ENCODE measurements around the gene TBC1D10A. TPM values are rescaled to one million over a fixed set of nuclear protein-coding genes. Genes with fewer than 3 reads are reported as not detected.

TBC1D10A gene
- total and polyA plus RNA-seq, 9 donors: 6.1 to 39.3 (median 28.1) TPM

DNA sequence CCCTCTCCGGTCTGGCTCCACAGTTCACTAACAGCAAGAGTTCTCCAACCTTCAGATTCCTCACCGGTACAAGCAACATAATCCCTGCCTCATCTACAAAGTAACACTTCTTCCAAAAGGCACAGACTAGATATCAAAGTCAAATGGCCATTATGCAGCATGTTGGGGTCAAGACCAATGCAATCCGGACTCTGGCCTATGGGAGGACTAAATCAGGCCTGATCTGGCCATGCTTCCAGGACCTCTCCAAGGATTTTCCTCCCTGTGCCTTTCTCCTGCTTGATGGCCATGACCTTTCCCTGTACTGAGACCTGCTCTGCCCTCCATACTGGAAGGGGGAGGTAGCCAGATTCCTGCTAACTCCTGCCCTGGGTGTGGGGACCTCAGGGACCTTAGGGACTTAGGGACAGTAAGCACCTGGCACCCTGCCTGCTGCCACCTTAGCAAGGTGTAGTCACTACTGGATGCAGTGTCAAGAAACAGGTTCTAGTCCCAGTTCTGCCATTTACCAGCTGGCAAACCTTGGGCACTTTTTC lies 6.7 kb downstream of the TBC1D10A start:
- WGBS, 3 donors: 83 to 86% (median 86%) methylated on average over 3 of the region's 3 CpGs
- H3K27me3 ChIP-seq: no peaks in the 10 kb centered on the region
- peaks cover 50% of the 10 kb centered on the region for H3K4me1 ChIP-seq (ENCODE audit: insufficient read depth)
- no peak for DNase-seq
- no peaks in the 10 kb centered on the region for H3K36me3 ChIP-seq
- peak overlapping the region in 1 of 2 donors; percentile 36 for H3K27ac ChIP-seq
- H3K4me3 ChIP-seq: no peak overlapping the region
- no peak for TF ChIP-seq EP300 (IDR thresholded peaks at IDR 0.05)
- TF ChIP-seq, protein P1, sequence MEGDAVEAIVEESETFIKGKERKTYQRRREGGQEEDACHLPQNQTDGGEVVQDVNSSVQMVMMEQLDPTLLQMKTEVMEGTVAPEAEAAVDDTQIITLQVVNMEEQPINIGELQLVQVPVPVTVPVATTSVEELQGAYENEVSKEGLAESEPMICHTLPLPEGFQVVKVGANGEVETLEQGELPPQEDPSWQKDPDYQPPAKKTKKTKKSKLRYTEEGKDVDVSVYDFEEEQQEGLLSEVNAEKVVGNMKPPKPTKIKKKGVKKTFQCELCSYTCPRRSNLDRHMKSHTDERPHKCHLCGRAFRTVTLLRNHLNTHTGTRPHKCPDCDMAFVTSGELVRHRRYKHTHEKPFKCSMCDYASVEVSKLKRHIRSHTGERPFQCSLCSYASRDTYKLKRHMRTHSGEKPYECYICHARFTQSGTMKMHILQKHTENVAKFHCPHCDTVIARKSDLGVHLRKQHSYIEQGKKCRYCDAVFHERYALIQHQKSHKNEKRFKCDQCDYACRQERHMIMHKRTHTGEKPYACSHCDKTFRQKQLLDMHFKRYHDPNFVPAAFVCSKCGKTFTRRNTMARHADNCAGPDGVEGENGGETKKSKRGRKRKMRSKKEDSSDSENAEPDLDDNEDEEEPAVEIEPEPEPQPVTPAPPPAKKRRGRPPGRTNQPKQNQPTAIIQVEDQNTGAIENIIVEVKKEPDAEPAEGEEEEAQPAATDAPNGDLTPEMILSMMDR (IDR thresholded peaks at IDR 0.05): no peak
- intact Hi-C loops (cut with DNase I): no loop called here
- no peaks in the 10 kb centered on the region for H3K9me3 ChIP-seq

DNA sequence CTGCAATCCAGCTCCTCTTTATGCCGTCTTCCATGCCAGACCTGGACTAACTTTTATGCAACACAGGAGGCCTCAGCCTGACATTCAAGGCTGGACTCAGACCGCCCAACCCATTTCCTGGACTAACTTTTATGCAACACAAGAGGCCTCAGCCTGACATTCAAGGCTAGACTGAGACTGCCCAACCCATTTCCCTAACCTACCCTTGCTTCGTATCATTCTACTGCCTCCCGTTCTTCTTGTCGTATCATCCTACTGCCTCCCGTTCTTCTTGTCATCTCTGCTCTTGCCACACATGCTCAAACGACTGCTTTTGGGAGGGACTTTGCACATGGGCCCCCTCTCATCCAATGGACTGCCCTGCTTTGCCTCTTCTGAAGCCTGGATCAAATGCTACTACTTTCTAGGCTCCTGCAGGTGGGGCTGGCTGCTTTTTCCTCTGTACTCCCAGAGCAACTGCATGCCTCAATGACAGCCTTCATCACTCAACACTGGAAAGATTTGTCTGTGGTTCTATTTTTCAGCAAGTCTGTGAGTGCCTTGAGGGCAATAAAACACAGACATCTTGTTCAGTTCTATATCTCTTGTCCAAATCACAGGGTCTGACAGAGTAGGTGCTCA lies 7.8 kb downstream of the TBC1D10A start:
- TF ChIP-seq, protein P1 (IDR thresholded peaks at IDR 0.05): no peak
- TF ChIP-seq POLR2A (IDR thresholded peaks at IDR 0.05) (no peak), EP300 (IDR thresholded peaks at IDR 0.05) (no peak)

DNA sequence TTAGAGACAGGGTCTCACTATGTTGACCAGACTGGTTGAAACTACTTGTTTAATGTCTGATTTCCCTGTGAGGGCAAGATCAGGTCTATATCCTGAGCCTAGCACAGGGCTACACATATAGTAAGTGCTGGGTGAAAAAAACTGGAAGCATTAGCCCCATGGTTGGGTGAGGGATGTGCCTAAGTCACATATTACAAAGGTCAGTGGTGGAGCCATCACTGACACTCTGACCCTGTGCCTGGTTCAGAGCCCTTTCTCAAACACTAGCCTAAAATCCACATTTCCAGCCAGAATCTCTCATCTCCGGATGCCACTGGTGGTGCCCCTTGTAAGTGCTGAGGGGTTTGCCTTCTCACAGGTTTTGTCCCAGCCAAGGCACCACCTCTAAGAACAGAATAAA lies 9.0 kb downstream of the TBC1D10A start:
- intact Hi-C loops (cut with DNase I): no loop called here
- H3K27me3 ChIP-seq: no peaks in the 10 kb centered on the region
- H3K9me3 ChIP-seq: no peaks in the 10 kb centered on the region
- H3K4me1 ChIP-seq (ENCODE audit: insufficient read depth): peaks cover 46% of the 10 kb centered on the region
- 94 to 100% (median 95%) methylated on average over 1 of the region's 1 CpG for WGBS, 3 donors
- no peaks in the 10 kb centered on the region for H3K36me3 ChIP-seq
- no peak for TF ChIP-seq EP300 (IDR thresholded peaks at IDR 0.05)
- TF ChIP-seq, protein P1 (IDR thresholded peaks at IDR 0.05): no peak
- no peak for TF ChIP-seq POLR2A (IDR thresholded peaks at IDR 0.05)
- H3K4me3 ChIP-seq: no peak overlapping the region
- peak overlapping the region in 1 of 2 donors; percentile 68 for H3K27ac ChIP-seq
- DNase-seq: no peak

More for the DNA sequence above, 7.8 kb downstream of the TBC1D10A start:
- intact Hi-C loops (cut with DNase I): no loop called here
- WGBS, 3 donors: 88 to 93% (median 91%) methylated on average over 7 of the region's 7 CpGs
- Histone ChIP-seq H3K36me3 (no peaks in the 10 kb centered on the region), H3K9me3 (no peaks in the 10 kb centered on the region), H3K27ac (peak overlapping the region in 1 of 2 donors; percentile 68), H3K27me3 (no peaks in the 10 kb centered on the region), H3K4me3 (no peak overlapping the region), H3K4me1 (ENCODE audit: insufficient read depth) (peaks cover 43% of the 10 kb centered on the region)
- no peak for DNase-seq

DNA sequence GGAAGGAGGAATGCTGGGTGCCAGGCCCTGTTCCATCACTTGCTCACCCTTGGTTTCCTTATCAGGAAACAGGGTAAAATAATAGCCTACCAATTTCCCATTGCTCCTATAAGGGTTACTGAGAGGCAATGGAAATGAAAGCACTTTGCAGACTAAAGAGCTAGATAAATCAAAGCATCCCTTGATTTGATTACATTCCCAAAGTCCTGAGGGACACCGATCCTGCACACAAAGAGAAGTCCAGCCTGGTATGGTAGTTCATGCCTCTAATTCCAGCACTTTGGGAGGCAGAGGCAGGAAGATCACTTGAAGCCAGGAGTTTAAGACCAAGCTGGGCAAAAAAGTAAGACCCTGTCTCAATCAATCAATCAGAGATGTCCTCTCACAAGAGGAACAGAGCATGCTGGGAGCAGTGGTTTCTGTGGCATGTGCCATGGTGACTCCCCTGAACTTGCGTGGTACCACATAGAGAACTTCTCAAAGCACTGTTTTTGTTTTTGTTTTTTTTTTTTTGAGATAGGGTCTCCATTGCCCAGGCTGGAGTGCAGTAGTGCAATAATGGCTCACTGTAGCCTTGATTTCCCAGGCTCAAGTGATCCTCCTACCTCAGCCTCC lies 10.7 kb downstream of the TBC1D10A start:
- no peak overlapping the region for H3K27ac ChIP-seq
- H3K4me1 ChIP-seq (ENCODE audit: insufficient read depth): peaks cover 52% of the 10 kb centered on the region
- intact Hi-C loops (cut with DNase I): no loop called here
- no peaks in the 10 kb centered on the region for H3K27me3 ChIP-seq
- 53 to 65% (median 56%) methylated on average over 2 of the region's 2 CpGs for WGBS, 3 donors
- H3K9me3 ChIP-seq: no peaks in the 10 kb centered on the region
- TF ChIP-seq, protein P1 (IDR thresholded peaks at IDR 0.05): no peak
- TF ChIP-seq EP300 (IDR thresholded peaks at IDR 0.05): no peak
- TF ChIP-seq POLR2A (IDR thresholded peaks at IDR 0.05): no peak
- no peaks in the 10 kb centered on the region for H3K36me3 ChIP-seq
- DNase-seq: no peak
- H3K4me3 ChIP-seq: no peak overlapping the region

Data from ovary (tissue), 9 donors.